HG03521 (cell line): ENCODE measurements around the gene PTPRG.

ENCODE experiments used
- ATAC-seq: cut with Tn5 transposase; IDR thresholded peaks from one replicate; pipeline ENCODE4 v1.9.1; 2021; ENCODE audit warnings: mild to moderate bottlenecking, moderate library complexity; ENCODE audit not compliant: unreplicated experiment

PTPRG gene

DNA sequence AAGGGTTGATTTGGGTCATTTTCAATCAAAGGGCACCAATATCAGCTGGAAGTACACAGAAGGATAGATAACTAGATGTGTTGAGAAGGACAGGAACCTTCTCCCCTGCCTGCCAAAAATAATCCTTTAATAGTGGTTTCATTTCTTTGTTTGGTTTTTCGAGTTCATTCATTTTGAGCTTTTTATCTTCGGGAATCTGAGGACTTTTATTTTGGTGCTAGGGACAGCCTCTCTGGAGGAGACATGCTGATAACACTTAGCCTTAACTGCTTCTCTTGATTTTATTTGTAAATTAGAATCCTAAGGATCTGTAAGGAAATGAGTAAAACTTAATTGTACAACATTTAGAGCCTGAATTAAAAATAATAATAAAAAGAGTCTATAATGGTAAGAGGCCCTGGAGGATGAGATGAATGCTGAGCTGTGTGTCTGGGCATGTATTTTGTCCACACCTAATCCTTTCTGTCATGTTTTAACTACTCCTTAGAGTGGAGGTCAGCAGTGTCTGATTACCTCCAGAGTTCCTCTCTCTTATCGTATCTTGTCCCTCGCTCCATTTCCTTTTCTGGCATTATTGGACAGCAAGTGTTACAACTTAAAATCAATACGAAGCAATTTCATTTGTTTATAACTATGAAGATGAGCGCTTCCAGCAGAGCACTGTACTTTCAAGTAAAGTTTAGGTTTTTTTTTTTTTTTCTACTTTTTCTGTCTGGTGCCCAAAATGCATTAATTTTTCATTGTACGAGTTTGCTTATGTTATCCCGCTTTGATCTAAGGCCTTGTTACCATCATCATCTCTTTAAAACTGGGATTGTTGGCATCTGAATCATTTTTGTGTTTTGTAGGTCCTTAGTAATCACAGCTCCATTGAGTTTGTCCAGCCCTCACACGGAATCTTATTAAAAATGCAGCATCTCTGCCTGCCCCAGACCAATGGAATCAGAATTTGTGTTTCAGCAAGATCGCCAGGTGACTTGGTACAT lies 22.8 kb downstream of the PTPRG start:
- ATAC-seq = no peak

GRCh38 chr3:61589856-61590255 lies 28.5 kb downstream of the PTPRG start:
- no peak for ATAC-seq

DNA sequence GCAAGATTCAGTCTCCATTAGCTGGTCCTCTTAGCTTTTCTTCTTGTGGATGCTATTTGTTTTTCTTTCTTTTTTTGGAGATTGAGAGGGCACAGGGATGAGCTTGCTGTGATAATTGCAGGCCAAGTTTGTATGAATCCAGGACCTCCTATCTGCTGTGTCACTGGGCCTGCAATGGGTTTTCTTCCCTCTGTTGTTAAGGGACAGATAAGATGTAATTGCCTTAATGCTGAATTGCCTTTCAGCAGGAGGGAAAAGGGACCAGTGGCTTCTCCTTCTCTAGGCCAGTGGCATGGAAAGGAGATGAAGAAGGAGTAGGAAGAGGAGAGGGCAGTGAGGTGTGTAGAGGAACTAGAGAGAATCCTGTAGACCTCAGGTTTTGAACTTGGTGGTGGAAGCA lies 29.9 kb downstream of the PTPRG start:
- no peak for ATAC-seq

DNA sequence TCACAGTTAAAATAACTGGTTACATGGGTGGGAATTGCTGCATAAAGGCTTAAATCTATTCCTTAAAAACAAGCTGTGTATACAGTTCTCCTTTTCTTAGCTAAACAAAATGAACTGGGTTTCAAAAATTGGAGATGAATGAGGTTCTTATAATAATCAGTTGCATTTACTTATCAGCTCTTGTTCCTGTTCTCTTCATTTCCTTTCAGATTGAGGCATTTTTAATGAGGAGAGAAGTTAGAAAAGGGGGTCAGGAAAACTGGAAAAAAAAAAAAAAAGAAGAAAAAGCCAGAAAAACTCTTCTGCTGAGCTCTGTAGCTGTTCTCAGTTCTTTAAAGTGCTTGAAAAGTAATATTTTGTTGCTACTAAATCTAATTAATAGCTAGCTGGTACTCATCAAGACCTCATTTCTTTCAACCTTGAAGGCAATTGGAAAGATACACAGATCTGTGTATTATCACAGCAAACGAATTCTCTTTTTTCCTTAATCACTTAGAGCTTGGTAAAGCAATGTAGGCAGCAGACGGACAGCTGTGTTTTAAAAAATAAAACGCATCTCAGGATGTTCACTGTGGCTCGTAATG lies 32.2 kb downstream of the PTPRG start:
- ATAC-seq = no peak

DNA sequence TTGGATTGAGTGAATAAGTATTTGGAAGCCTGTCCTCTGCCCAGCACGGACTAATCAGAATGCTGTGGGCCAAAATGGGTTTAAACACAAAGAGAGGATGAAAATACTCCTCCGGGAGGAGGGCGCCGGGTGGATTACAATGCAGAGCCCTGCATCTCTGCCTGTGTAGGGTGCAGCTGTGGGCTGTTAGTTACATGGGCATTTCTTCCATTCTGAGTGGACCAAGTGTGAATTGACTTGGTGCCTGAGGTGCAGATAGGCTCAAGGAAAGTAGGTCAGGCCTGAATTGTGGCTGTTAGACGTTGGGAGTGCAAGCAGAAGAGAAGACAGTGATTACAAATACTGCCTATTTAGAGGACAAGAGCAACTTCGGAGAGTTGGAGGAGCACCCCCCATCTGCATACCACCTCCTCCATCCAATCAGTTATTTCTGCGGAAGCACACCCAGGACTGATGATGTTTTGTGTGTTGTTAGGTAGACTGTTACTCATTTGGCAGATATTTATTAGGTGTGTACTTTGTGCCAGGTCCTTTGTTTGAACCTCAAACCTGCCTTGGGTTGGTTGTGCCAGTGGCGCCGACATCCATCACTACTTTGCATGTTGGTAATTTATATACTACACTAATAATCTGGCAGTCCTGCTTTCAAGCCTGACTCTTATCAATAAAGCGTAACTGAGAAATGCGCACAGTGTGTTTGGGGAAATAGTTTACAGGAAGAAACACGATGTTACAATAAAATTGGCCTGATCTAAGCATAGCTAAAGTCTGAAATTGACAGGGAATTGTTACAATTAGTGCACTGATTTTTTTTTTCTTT lies 33.0 kb downstream of the PTPRG start:
- ATAC-seq = no peak

- ATAC-seq = no peak
These were observed 33.6 kb downstream of the PTPRG start for GRCh38 chr3:61594964-61595285.

DNA sequence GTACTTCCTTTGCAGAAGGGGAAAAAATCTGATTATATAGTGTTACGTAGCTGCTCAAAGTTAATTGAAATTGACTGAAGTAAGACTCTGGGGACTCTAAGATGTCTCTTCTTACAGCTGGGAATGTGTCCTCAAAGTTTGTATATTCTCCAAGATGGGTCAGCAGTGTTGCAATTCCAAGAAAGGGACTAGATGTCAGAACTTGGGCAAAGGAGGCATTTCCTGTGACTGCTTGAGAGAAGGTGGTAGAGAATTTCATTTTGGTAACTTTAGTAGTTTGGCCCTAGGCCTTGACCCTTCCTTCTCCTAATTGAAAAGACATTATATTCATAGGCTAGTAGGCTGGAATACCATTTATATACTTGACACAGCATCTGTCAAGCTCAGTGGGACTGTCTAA lies 33.9 kb downstream of the PTPRG start:
- no peak for ATAC-seq

DNA sequence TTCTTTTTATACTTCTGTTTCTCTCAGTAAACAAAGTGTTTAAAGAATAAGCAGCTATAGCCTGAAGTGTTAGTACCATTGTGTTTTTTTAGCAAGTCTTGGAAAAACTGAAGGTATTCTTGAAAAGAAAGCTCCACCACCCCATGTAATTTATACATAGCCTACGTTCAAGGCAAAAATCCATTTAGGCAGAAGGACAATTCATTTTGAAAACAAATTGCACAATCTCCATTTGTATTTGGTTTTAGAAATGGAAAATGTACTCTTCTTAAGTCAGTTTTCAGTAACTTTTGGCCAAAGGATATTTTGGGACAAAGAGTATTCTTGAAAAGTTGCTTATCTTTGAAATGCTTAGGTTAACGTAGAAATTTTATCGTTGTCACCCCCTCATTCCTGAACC lies 34.5 kb downstream of the PTPRG start:
- no peak for ATAC-seq

GRCh38 chr3:61597906-61598305 lies 36.5 kb downstream of the PTPRG start:
- no peak for ATAC-seq

GRCh38 chr3:61600195-61600594 lies 38.8 kb downstream of the PTPRG start:
- no peak for ATAC-seq

DNA sequence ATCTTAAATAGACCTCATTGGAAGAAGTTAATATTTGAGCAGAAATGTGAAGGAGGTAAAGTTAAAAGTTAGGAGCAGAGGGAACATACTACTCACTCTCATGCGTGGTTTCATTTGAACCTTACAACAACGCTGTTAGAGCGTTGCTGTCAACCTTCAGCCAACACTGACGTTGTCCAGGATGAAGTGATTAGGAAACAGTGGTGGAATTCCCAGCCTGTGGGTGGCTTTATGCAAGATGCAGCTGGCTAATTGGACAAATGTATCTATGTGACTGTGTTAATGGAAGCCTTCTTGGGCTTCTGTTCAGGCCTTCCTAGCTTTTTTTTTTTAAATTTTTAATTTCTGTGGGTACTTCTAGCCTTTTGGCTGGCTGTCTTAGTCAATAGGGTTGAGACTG lies 40.5 kb downstream of the PTPRG start:
- ATAC-seq = no peak

GRCh38 chr3:61602466-61602865 lies 41.1 kb downstream of the PTPRG start:
- no peak for ATAC-seq

DNA sequence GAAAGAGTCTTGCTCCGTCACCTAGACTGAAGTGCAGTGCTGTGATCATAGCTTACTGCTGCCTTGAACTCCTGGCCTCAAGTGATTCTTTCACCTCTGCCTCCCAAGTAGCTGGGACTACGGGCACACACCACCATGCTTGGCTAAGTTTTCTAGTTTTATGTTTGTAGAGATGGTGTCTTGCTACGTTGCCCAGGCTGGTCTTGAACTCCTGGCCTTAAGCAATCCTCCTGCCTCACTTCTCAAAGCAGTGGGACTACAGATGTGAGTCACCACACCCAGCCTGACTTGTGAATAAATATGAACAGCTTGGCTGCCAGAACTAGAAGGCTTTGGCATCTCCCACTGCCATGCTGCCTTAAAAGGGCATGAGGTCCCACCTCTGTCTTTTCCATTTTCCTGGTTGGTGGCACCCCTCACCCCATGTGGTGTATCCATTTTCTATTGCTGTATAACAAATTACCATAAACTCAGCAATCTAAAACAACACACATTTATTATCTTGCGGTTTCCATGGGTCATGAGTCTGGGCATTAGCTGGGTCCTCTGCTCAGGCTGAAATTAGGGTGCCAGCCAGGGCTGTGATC lies 44.3 kb downstream of the PTPRG start:
- no peak for ATAC-seq

- ATAC-seq = no peak
These were observed 44.8 kb downstream of the PTPRG start for GRCh38 chr3:61606196-61606595.

- no peak for ATAC-seq
These were observed 46.7 kb downstream of the PTPRG start for GRCh38 chr3:61608072-61608471.

- ATAC-seq = no peak
These were observed 47.3 kb downstream of the PTPRG start for GRCh38 chr3:61608711-61609110.

DNA sequence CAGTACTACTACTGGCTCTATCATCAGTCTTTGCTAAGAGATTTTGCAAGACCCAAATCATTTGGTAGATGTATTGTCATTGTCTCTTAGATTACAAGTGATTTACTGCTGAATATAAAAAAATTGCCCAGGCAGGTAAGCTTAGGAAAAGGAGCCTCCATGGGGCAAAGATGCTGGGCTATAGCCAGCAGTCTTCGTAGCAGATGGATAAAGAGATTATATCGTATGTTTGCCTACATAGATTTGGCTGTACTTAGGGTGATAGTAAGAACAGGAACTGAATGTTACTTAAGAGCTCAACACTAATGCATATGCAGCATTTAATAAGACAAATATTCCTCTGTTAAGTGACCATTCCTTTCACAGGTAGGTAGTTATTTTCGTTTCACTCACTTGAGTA lies 48.9 kb downstream of the PTPRG start:
- no peak for ATAC-seq

GRCh38 chr3:61612211-61613194 lies 51.1 kb downstream of the PTPRG start:
- ATAC-seq = no peak

DNA sequence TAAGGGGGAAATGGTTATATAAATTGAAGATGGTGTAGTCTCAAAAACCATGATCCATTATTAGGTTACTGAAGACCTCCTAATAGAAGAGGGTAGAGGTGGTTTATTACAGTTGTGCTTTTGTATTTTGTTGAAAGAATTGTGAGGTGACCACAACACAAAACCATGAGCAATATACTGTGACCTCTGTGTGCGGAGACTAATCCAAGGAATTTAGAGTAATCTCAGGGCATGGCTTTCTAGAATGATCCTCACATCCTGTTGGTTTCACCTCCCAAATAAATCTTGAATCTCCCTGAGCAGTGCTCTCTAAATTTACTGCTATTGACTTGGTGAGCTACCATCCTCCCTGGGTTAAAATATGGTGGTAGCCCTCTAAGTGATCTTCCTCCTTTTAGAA lies 52.3 kb downstream of the PTPRG start:
- no peak for ATAC-seq

DNA sequence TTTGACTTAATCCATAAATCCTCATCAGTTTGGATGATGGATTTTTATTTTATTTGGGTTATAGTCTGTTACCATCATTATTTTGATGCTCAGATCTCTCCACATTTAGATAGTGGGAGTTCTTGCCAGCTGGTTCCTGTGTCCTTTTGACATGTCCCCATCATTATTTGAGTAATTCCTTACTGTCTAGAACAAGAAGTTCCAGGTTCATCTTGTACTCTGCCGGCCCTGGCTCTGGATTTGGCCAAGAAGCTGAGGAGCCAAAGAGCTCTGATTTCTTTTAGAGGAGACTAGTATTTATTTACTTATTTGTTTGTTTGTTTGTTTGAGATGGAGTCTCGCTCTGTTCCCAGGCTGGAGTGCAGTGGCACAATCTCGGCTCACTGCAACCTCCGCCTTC lies 54.3 kb downstream of the PTPRG start:
- no peak for ATAC-seq
